Mesenchymal stem cell (in vitro differentiated cells and primary cell): ENCODE measurements around the gene UNC5B.
A peak's percentile ranks its signal among the peaks of the same experiment; 100 is the strongest.

Source experiments
- DNase-seq: peaks from one replicate; pipeline ENCODE4 v3.0.0-alpha.2; 2013
- H2AFZ ChIP-seq: one replicate; pipeline ENCODE4 v1.6.1; 2013; ENCODE audit warnings: low read depth, mild to moderate bottlenecking, control low read depth, inconsistent platforms, low read length, moderate library complexity
- H2AK5ac ChIP-seq: 2 replicates; pipeline ENCODE4 v1.6.1; 2013; ENCODE audit warnings: low read length, moderate library complexity, mild to moderate bottlenecking, inconsistent platforms; ENCODE audit not compliant: severe bottlenecking
- H2BK120ac ChIP-seq: one replicate; pipeline ENCODE4 v1.6.1; 2013; ENCODE audit warnings: low read depth, mild to moderate bottlenecking, inconsistent platforms, low read length, moderate library complexity
- H2BK12ac ChIP-seq, 2 experiments: one replicate each; pipeline ENCODE4 v1.6.1; 2013; ENCODE audit warnings: inconsistent platforms in 2 of 2, low read length in 2 of 2, mild to moderate bottlenecking in 2 of 2, moderate library complexity in 2 of 2, control low read depth in 1 of 2
- H2BK15ac ChIP-seq: one replicate; pipeline ENCODE4 v1.6.1; 2013; ENCODE audit warnings: mild to moderate bottlenecking, low read depth, inconsistent platforms; ENCODE audit not compliant: poor library complexity, severe bottlenecking
- H2BK5ac ChIP-seq: 2 replicates; pipeline ENCODE4 v1.6.1; 2013; ENCODE audit warnings: low read depth, mild to moderate bottlenecking, low read length, control low read depth, inconsistent platforms; ENCODE audit not compliant: poor library complexity, severe bottlenecking
- H3K14ac ChIP-seq, 2 experiments: one replicate each; pipeline ENCODE4 v1.6.1; 2013; ENCODE audit warnings: inconsistent platforms in 2 of 2, low read length in 2 of 2, control low read depth in 1 of 2, mild to moderate bottlenecking in 1 of 2, moderate library complexity in 1 of 2
- H3K18ac ChIP-seq, 2 experiments: one replicate each; pipeline ENCODE4 v1.6.1; 2013; ENCODE audit warnings: inconsistent platforms in 2 of 2, low read length in 2 of 2, control low read depth in 1 of 2, low read depth in 1 of 2, mild to moderate bottlenecking in 1 of 2
- H3K23ac ChIP-seq, 2 experiments: one replicate each; pipeline ENCODE4 v1.6.1; 2013; ENCODE audit warnings: inconsistent platforms in 2 of 2, low read length in 2 of 2, mild to moderate bottlenecking in 2 of 2, moderate library complexity in 2 of 2, control low read depth in 1 of 2
- H3K27ac ChIP-seq: 2 replicates; pipeline ENCODE4 v1.5.1; 2013; ENCODE audit warnings: mild to moderate bottlenecking, moderate library complexity, low read length, control low read depth, inconsistent platforms; ENCODE audit not compliant: poor library complexity, severe bottlenecking
- H3K27me3 ChIP-seq, 2 experiments: 2 replicates each; pipeline versions ENCODE4 v1.6.1 to v1.7.0; 2013; ENCODE audit warnings: low read length in 2 of 2, mild to moderate bottlenecking in 2 of 2, moderate library complexity in 2 of 2, control low read depth in 1 of 2, inconsistent platforms in 1 of 2; ENCODE audit not compliant: control insufficient read depth in 1 of 2, insufficient read depth in 1 of 2
- H3K36me3 ChIP-seq, 2 experiments: 2 replicates each; pipeline versions ENCODE4 v1.6.1 to v1.7.0; 2013; ENCODE audit warnings: low read length in 2 of 2, control low read depth in 1 of 2, inconsistent platforms in 1 of 2, low read depth in 1 of 2, mild to moderate bottlenecking in 1 of 2; ENCODE audit not compliant: insufficient read depth in 2 of 2, control insufficient read depth in 1 of 2
- H3K4ac ChIP-seq, 2 experiments: one replicate each; pipeline ENCODE4 v1.6.1; 2013; ENCODE audit warnings: inconsistent platforms in 2 of 2, low read length in 2 of 2, mild to moderate bottlenecking in 2 of 2, moderate library complexity in 2 of 2, control low read depth in 1 of 2, low read depth in 1 of 2
- H3K4me1 ChIP-seq: 2 replicates; pipeline ENCODE4 v1.6.1; 2013; ENCODE audit warnings: low read depth, low read length, control low read depth; ENCODE audit not compliant: control insufficient read depth, insufficient read depth
- H3K4me2 ChIP-seq: 2 replicates; pipeline ENCODE4 v1.6.1; 2013; ENCODE audit warnings: low read length, mild to moderate bottlenecking, inconsistent platforms; ENCODE audit not compliant: poor library complexity, severe bottlenecking
- H3K4me3 ChIP-seq, 2 experiments: 2 replicates each; pipeline versions ENCODE4 v1.5.1 to v1.7.0; 2013; ENCODE audit warnings: low read length in 2 of 2, mild to moderate bottlenecking in 2 of 2, control low read depth in 1 of 2, low read depth in 1 of 2; ENCODE audit not compliant: insufficient read depth in 1 of 2
- H3K79me1 ChIP-seq: replicated peaks from 2 replicates; pipeline ENCODE4 v1.6.1; 2013; ENCODE audit warnings: mild to moderate bottlenecking, control low read depth, low read length, inconsistent platforms; ENCODE audit not compliant: poor library complexity, severe bottlenecking
- H3K9ac ChIP-seq: 2 replicates; pipeline ENCODE4 v1.7.0; 2013; ENCODE audit warnings: mild to moderate bottlenecking, low read length, moderate library complexity
- H3K9me3 ChIP-seq: 2 replicates; pipeline ENCODE4 v1.7.0; 2013; ENCODE audit warnings: mild to moderate bottlenecking, low read length; ENCODE audit not compliant: control insufficient read depth
- H4K8ac ChIP-seq: one replicate; pipeline ENCODE4 v1.6.1; 2013; ENCODE audit warnings: inconsistent platforms, mild to moderate bottlenecking, low read length, moderate library complexity
- H4K91ac ChIP-seq: one replicate; pipeline ENCODE4 v1.6.1; 2013; ENCODE audit warnings: mild to moderate bottlenecking, low read length, inconsistent platforms
- whole genome bisulfite sequencing: methylation state at CpG from one replicate; pipeline ENCODE4 v1.1.7; 2013; ENCODE audit warnings: mixed read lengths; 5-methylcytosine and 5-hydroxymethylcytosine counted together

UNC5B gene

GRCh38 chr10:71337219-71337701, 124.9 kb downstream of the UNC5B start:
- no peak overlapping the region for H4K91ac ChIP-seq
- H2BK12ac ChIP-seq = no peak overlapping the region
- H2AFZ ChIP-seq = no peak overlapping the region
- no peak overlapping the region for H3K4me2 ChIP-seq
- H3K79me1 ChIP-seq = no peaks in the 10 kb centered on the region
- 87% methylated on average over 13 of the region's 13 CpGs for WGBS
- H3K9me3 ChIP-seq = no peaks in the 10 kb centered on the region
- no peak overlapping the region for H2BK5ac ChIP-seq
- H3K18ac ChIP-seq = no peak overlapping the region
- H3K23ac ChIP-seq = no peak overlapping the region
- no peak overlapping the region for H2BK120ac ChIP-seq
- peaks cover 0 to 24% of the 10 kb centered on the region in 2 experiments for H3K27me3 ChIP-seq
- H3K4me1 ChIP-seq = peaks cover 14% of the 10 kb centered on the region
- no peak overlapping the region for H4K8ac ChIP-seq
- H2AK5ac ChIP-seq = no peak overlapping the region
- peak overlapping the region in 1 of 2 experiments; percentile 7 for H3K4me3 ChIP-seq
- no peak overlapping the region for H2BK15ac ChIP-seq
- no peak overlapping the region for H3K27ac ChIP-seq
- no peak for DNase-seq
- H3K14ac ChIP-seq = no peak overlapping the region
- peaks cover 0 to 13% of the 10 kb centered on the region in 2 experiments for H3K36me3 ChIP-seq
- no peak overlapping the region for H3K4ac ChIP-seq
- H3K9ac ChIP-seq = no peak overlapping the region

- peaks cover 0 to 13% of the 10 kb centered on the region in 2 experiments for H3K36me3 ChIP-seq
- H2AFZ ChIP-seq = no peak overlapping the region
- H3K4me1 ChIP-seq = peaks cover 14% of the 10 kb centered on the region
- no peak overlapping the region for H2BK5ac ChIP-seq
- H2AK5ac ChIP-seq = no peak overlapping the region
- no peak overlapping the region for H2BK15ac ChIP-seq
- peaks cover 0 to 21% of the 10 kb centered on the region in 2 experiments for H3K27me3 ChIP-seq
- no peak overlapping the region for H4K91ac ChIP-seq
- no peak overlapping the region for H3K23ac ChIP-seq
- 84% methylated on average over 13 of the region's 13 CpGs for WGBS
- no peak overlapping the region for H2BK12ac ChIP-seq
- no peaks in the 10 kb centered on the region for H3K9me3 ChIP-seq
- no peak overlapping the region for H3K27ac ChIP-seq
- no peak overlapping the region for H3K4me2 ChIP-seq
- no peak overlapping the region for H3K18ac ChIP-seq
- H3K79me1 ChIP-seq = no peaks in the 10 kb centered on the region
- no peak overlapping the region for H4K8ac ChIP-seq
- no peak overlapping the region for H3K14ac ChIP-seq
- no peak overlapping the region for H2BK120ac ChIP-seq
- no peak for DNase-seq
- no peak overlapping the region for H3K9ac ChIP-seq
- H3K4me3 ChIP-seq = no peak overlapping the region
- no peak overlapping the region for H3K4ac ChIP-seq
These were observed 126.5 kb downstream of the UNC5B start for GRCh38 chr10:71338728-71339495.

DNA sequence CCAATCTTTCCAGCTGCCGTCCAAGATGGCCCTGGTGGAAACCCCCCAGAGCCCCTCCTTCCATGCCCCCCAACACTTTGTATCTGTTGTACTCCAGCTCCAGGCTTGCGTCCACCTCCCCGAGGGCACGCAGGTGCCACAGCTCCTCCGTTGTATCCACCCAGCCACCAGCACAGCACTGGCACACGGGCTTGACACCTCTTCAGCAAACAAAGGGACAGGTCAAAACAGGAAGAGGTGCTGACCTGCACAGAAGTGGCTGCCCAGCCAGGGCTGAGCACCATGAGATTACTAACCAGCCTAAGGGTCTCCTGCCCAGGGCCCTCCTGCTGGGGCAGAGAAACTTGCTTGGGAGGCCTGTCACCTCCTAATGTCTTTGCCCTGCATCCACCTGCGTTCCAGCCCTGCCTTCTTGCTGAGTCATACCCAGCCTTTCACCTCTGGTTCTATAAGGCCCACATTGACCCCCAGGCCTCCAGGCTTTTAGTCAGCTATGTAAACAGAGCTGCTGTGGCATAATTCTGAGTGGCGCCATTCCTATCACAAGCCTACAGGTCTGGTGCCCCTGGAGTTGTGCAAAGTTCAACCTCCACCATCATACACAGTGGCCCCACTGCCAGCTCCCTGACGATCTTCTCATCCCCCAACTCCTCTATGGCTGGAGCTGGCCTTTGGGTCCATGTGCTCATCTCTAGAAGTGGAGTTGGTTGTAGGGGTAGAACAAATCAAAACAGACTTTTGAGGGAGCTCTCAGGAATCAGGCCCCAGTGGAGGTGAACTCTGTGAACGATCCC, 127.6 kb downstream of the UNC5B start:
- no peak overlapping the region for H3K18ac ChIP-seq
- no peak overlapping the region for H2BK12ac ChIP-seq
- H3K4ac ChIP-seq = no peak overlapping the region
- H4K8ac ChIP-seq = no peak overlapping the region
- H2AK5ac ChIP-seq = no peak overlapping the region
- no peak overlapping the region for H3K23ac ChIP-seq
- no peak overlapping the region for H2BK15ac ChIP-seq
- no peak overlapping the region for H3K14ac ChIP-seq
- no peak overlapping the region for H3K4me3 ChIP-seq
- no peak for DNase-seq
- H3K79me1 ChIP-seq = no peaks in the 10 kb centered on the region
- H4K91ac ChIP-seq = no peak overlapping the region
- no peak overlapping the region for H3K4me2 ChIP-seq
- H2AFZ ChIP-seq = no peak overlapping the region
- WGBS = 92% methylated on average over 8 of the region's 10 CpGs
- peaks cover 14% of the 10 kb centered on the region for H3K4me1 ChIP-seq
- no peaks in the 10 kb centered on the region for H3K9me3 ChIP-seq
- no peak overlapping the region for H3K9ac ChIP-seq
- peaks cover 0 to 13% of the 10 kb centered on the region in 2 experiments for H3K36me3 ChIP-seq
- no peak overlapping the region for H2BK5ac ChIP-seq
- H2BK120ac ChIP-seq = no peak overlapping the region
- H3K27ac ChIP-seq = no peak overlapping the region
- peaks cover 0 to 25% of the 10 kb centered on the region in 2 experiments for H3K27me3 ChIP-seq
